ENCODE results near the gene TRIM44. TPM values are rescaled to one million over a fixed set of nuclear protein-coding genes. Genes with fewer than 3 reads are reported as not detected.

Gene TRIM44
- total RNA-seq, 1 donor from 2014 or later, result 9.7 TPM

- DNase-seq (ENCODE audit: low read depth) (no peak), FAIRE-seq (no peak)
- no peaks in the 10 kb centered on the region for H3K36me3 ChIP-seq (ENCODE audit: control insufficient read depth, insufficient read depth, low read length)
- no peak overlapping the region for H3K4me3 ChIP-seq (ENCODE audit: low read depth, low read length)
- H3K27me3 ChIP-seq (ENCODE audit: control insufficient read depth, insufficient read depth, low read length), result no peaks in the 10 kb centered on the region
- TF ChIP-seq CTCF (IDR thresholded peaks at IDR 0.05; ENCODE audit: insufficient read depth, low read length, severe bottlenecking), result no peak
Measured at GRCh38 chr11:35658020-35658948, 4.3 kb upstream of the TRIM44 start.

GRCh38 chr11:35661534-35661933 is 1.0 kb upstream of the TRIM44 start:
- FAIRE-seq, result no peak
- H3K4me3 ChIP-seq (ENCODE audit: low read depth, low read length), result peak overlapping the region; percentile 59
- no peaks in the 10 kb centered on the region for H3K36me3 ChIP-seq (ENCODE audit: control insufficient read depth, insufficient read depth, low read length)
- no peak for DNase-seq (ENCODE audit: low read depth)
- no peak for TF ChIP-seq CTCF (IDR thresholded peaks at IDR 0.05; ENCODE audit: insufficient read depth, low read length, severe bottlenecking)
- no peaks in the 10 kb centered on the region for H3K27me3 ChIP-seq (ENCODE audit: control insufficient read depth, insufficient read depth, low read length)

- Histone ChIP-seq H3K36me3 (ENCODE audit: control insufficient read depth, insufficient read depth, low read length) (no peaks in the 10 kb centered on the region), H3K27me3 (ENCODE audit: control insufficient read depth, insufficient read depth, low read length) (no peaks in the 10 kb centered on the region), H3K4me3 (ENCODE audit: low read depth, low read length) (peak overlapping the region; percentile 59)
- peak; percentile 30 for DNase-seq (ENCODE audit: low read depth)
- FAIRE-seq, result no peak
- TF ChIP-seq CTCF (IDR thresholded peaks at IDR 0.05; ENCODE audit: insufficient read depth, low read length, severe bottlenecking), result no peak
Measured at GRCh38 chr11:35662061-35662648, 420 bp upstream of the TRIM44 start.

GRCh38 chr11:35663408-35663702 is 780 bp downstream of the TRIM44 start:
- DNase-seq (ENCODE audit: low read depth) (no peak), FAIRE-seq (no peak)
- H3K27me3 ChIP-seq (ENCODE audit: control insufficient read depth, insufficient read depth, low read length), result no peaks in the 10 kb centered on the region
- TF ChIP-seq CTCF (IDR thresholded peaks at IDR 0.05; ENCODE audit: insufficient read depth, low read length, severe bottlenecking), result no peak
- peak overlapping the region; percentile 59 for H3K4me3 ChIP-seq (ENCODE audit: low read depth, low read length)
- no peaks in the 10 kb centered on the region for H3K36me3 ChIP-seq (ENCODE audit: control insufficient read depth, insufficient read depth, low read length)

GRCh38 chr11:35664977-35665441 is 2.4 kb downstream of the TRIM44 start:
- DNase-seq (ENCODE audit: low read depth), result no peak
- no peak for TF ChIP-seq CTCF (IDR thresholded peaks at IDR 0.05; ENCODE audit: insufficient read depth, low read length, severe bottlenecking)
- H3K4me3 ChIP-seq (ENCODE audit: low read depth, low read length), result no peak overlapping the region
- FAIRE-seq, result no peak
- no peaks in the 10 kb centered on the region for H3K36me3 ChIP-seq (ENCODE audit: control insufficient read depth, insufficient read depth, low read length)
- H3K27me3 ChIP-seq (ENCODE audit: control insufficient read depth, insufficient read depth, low read length), result no peaks in the 10 kb centered on the region
